H9 (cell line): ENCODE measurements around the gene SPATS2. TPM values are rescaled to one million over a fixed set of nuclear protein-coding genes. Genes with fewer than 3 reads are reported as not detected.
A peak's percentile ranks its signal among the peaks of the same experiment; 100 is the strongest.
"Not testable (repeated sequence)": the region's sequence is repeated elsewhere in the genome, so short reads cannot be mapped to it uniquely, and the experiment has no call there.

Experiments used
- DNase-seq: peaks from one replicate; pipeline ENCODE4 v3.0.0-alpha.2; 2017
- H2AFZ ChIP-seq: one replicate; pipeline ENCODE4 v1.6.1; 2013; ENCODE audit warnings: mild to moderate bottlenecking, low read length, control low read depth, moderate library complexity
- H2AK5ac ChIP-seq: 2 replicates; pipeline ENCODE4 v1.6.1; 2013; ENCODE audit warnings: low read length, control low read depth, mixed read lengths; ENCODE audit not compliant: insufficient read length
- H2BK120ac ChIP-seq: one replicate; pipeline ENCODE4 v1.6.1; 2013; ENCODE audit warnings: low read depth, mild to moderate bottlenecking, low read length, control low read depth, inconsistent platforms; ENCODE audit not compliant: poor library complexity, severe bottlenecking
- H2BK12ac ChIP-seq: 2 replicates; pipeline ENCODE4 v1.6.1; 2013; ENCODE audit warnings: low read length, control low read depth, mixed read lengths, low read depth; ENCODE audit not compliant: insufficient read length
- H2BK15ac ChIP-seq: 2 replicates; pipeline ENCODE4 v1.6.1; 2013; ENCODE audit warnings: low read depth, low read length, control low read depth
- H2BK20ac ChIP-seq: one replicate; pipeline ENCODE4 v1.6.1; 2013; ENCODE audit warnings: low read depth, mild to moderate bottlenecking, low read length, control low read depth, inconsistent platforms; ENCODE audit not compliant: poor library complexity, severe bottlenecking
- H2BK5ac ChIP-seq: 2 replicates; pipeline ENCODE4 v1.6.1; 2013; ENCODE audit warnings: low read length, control low read depth, mixed read lengths; ENCODE audit not compliant: insufficient read length
- H3K14ac ChIP-seq: 2 replicates; pipeline ENCODE4 v1.6.1; 2013; ENCODE audit warnings: low read length, control low read depth; ENCODE audit not compliant: insufficient read depth
- H3K18ac ChIP-seq: 2 replicates; pipeline ENCODE4 v1.6.1; 2013; ENCODE audit warnings: low read depth, mild to moderate bottlenecking, mixed read lengths, low read length, control low read depth; ENCODE audit not compliant: insufficient read length
- H3K23ac ChIP-seq: 2 replicates; pipeline ENCODE4 v1.6.1; 2013; ENCODE audit warnings: low read length, control low read depth, mixed read lengths, low read depth; ENCODE audit not compliant: insufficient read length
- H3K23me2 ChIP-seq: 2 replicates; pipeline ENCODE4 v1.6.1; 2013; ENCODE audit warnings: low read depth, mild to moderate bottlenecking, mixed read lengths, low read length, control low read depth; ENCODE audit not compliant: insufficient read length, poor library complexity, severe bottlenecking
- H3K27ac ChIP-seq: 2 replicates; pipeline ENCODE4 v1.5.1; 2013; ENCODE audit warnings: low read length, control low read depth, mixed read lengths, low read depth; ENCODE audit not compliant: insufficient read length
- H3K27me3 ChIP-seq: 2 replicates; pipeline ENCODE4 v1.6.1; 2013; ENCODE audit warnings: low read length, control low read depth, inconsistent platforms; ENCODE audit not compliant: insufficient read depth
- H3K4ac ChIP-seq: 2 replicates; pipeline ENCODE4 v1.6.1; 2013; ENCODE audit warnings: low read depth, mild to moderate bottlenecking, control low read depth, inconsistent platforms, low read length, moderate library complexity
- H3K4me1 ChIP-seq: 2 replicates; pipeline ENCODE4 v1.6.1; 2013; ENCODE audit warnings: low read length, control low read depth, inconsistent platforms; ENCODE audit not compliant: insufficient read depth
- H3K4me2 ChIP-seq: 2 replicates; pipeline ENCODE4 v1.6.1; 2013; ENCODE audit warnings: low read length, control low read depth, mixed read lengths; ENCODE audit not compliant: insufficient read length, insufficient read depth
- H3K56ac ChIP-seq: 2 replicates; pipeline ENCODE4 v1.6.1; 2013; ENCODE audit warnings: low read depth, mild to moderate bottlenecking, mixed read lengths, low read length, control low read depth; ENCODE audit not compliant: insufficient read length
- H3K79me1 ChIP-seq: 2 replicates; pipeline ENCODE4 v1.6.1; 2013; ENCODE audit warnings: low read depth, mild to moderate bottlenecking, moderate library complexity, low read length, control low read depth, inconsistent platforms; ENCODE audit not compliant: insufficient read depth, poor library complexity, severe bottlenecking
- H3K79me2 ChIP-seq: 2 replicates; pipeline ENCODE4 v1.6.1; 2013; ENCODE audit warnings: low read length, control low read depth, inconsistent platforms; ENCODE audit not compliant: insufficient read depth
- H3K9ac ChIP-seq: 2 replicates; pipeline ENCODE4 v1.6.1; 2013; ENCODE audit warnings: low read length, control low read depth, mixed read lengths; ENCODE audit not compliant: insufficient read length; ENCODE audit errors: extremely low read depth
- H3K9me3 ChIP-seq: one replicate; pipeline ENCODE4 v1.6.1; 2013; ENCODE audit warnings: low read depth, low read length, inconsistent platforms; ENCODE audit not compliant: control insufficient read depth
- H3T11ph ChIP-seq: one replicate; pipeline ENCODE4 v1.6.1; 2013; ENCODE audit warnings: mild to moderate bottlenecking, low read length, control low read depth, inconsistent platforms
- H4K20me1 ChIP-seq: one replicate; pipeline ENCODE4 v1.6.1; 2013; ENCODE audit not compliant: control insufficient read depth, insufficient read length, insufficient read depth
- H4K5ac ChIP-seq: 2 replicates; pipeline ENCODE4 v1.6.1; 2013; ENCODE audit warnings: low read depth, mild to moderate bottlenecking, mixed read lengths, low read length, control low read depth; ENCODE audit not compliant: insufficient read length
- H4K8ac ChIP-seq: replicated peaks from 2 replicates; pipeline ENCODE4 v1.6.1; 2013; ENCODE audit warnings: low read length, control low read depth, mixed read lengths, low read depth; ENCODE audit not compliant: insufficient read length
- H4K91ac ChIP-seq: 2 replicates; pipeline ENCODE4 v1.6.1; 2013; ENCODE audit warnings: low read depth, mild to moderate bottlenecking, moderate library complexity, mixed read lengths, low read length, control low read depth; ENCODE audit not compliant: insufficient read length
- H3K27ac Mint-ChIP-seq, 3 experiments: 2 replicates in 2 of 3; 3 replicates in 1 of 3; pipeline ENCODE4 v1.8.0; 2020 to 2021; ENCODE audit warnings: mixed read lengths in 3 of 3, mild to moderate bottlenecking in 1 of 3, moderate library complexity in 1 of 3
- H3K27me3 Mint-ChIP-seq: 2 replicates; pipeline ENCODE4 v1.8.0; 2021; ENCODE audit warnings: low read depth, mild to moderate bottlenecking, moderate library complexity, mixed read lengths
- H3K36me3 Mint-ChIP-seq, 3 experiments: 2 replicates in 2 of 3; 3 replicates in 1 of 3; pipeline ENCODE4 v1.8.0; 2020 to 2021; ENCODE audit warnings: low read depth in 3 of 3, mixed read lengths in 3 of 3; ENCODE audit not compliant: insufficient read depth in 1 of 3
- H3K4me1 Mint-ChIP-seq, 2 experiments: 2 replicates each; pipeline ENCODE4 v1.8.0; 2020; ENCODE audit warnings: mixed read lengths in 2 of 2
- H3K4me3 Mint-ChIP-seq, 2 experiments: 2 replicates in 1 of 2; 3 replicates in 1 of 2; pipeline ENCODE4 v1.8.0; 2020 to 2021; ENCODE audit warnings: mild to moderate bottlenecking in 2 of 2, mixed read lengths in 2 of 2, moderate library complexity in 1 of 2
- H3K9me3 Mint-ChIP-seq, 2 experiments: 2 replicates in 1 of 2; 3 replicates in 1 of 2; pipeline ENCODE4 v1.8.0; 2020; ENCODE audit warnings: mild to moderate bottlenecking in 2 of 2, mixed read lengths in 2 of 2, moderate library complexity in 1 of 2
- WGBS: extraction: QIAGEN DNeasy Blood & Tissue Kit; methylation state at CpG from one replicate; pipeline ENCODE4 v1.1.7; 2013; ENCODE audit warnings: missing lambda C conversion rate, low lambda C conversion rate, mixed read lengths; ENCODE audit not compliant: insufficient read length; ENCODE audit errors: extremely low coverage; 5-methylcytosine and 5-hydroxymethylcytosine counted together
- long read RNA-seq: library from polyadenylated mRNA; unstranded; transcript quantifications from one replicate; pipeline ENCODE4 v2.0.0, GENCODE V29; 2020
- total RNA-seq: library from RNA; stranded (reverse); gene quantifications from 2 replicates; pipeline ENCODE4 v1.2.1, GENCODE V29; 2021
- TF ChIP-seq, protein P1 (sequence below): fragments of 200-600 bp; sonication (generic); conservative IDR thresholded peaks from 3 replicates; pipeline ENCODE4 v1.8.0; 2021; ENCODE audit warnings: antibody characterized with exemption, mild to moderate bottlenecking

The SPATS2 gene
- 16.0 and 17.1 TPM in 2 replicates for total RNA-seq
- long read RNA-seq, partial matches to known transcripts, result 4 of 16 reads
- long read RNA-seq, other reads (novel, unspliced or antisense), result 6 of 16 reads

DNA sequence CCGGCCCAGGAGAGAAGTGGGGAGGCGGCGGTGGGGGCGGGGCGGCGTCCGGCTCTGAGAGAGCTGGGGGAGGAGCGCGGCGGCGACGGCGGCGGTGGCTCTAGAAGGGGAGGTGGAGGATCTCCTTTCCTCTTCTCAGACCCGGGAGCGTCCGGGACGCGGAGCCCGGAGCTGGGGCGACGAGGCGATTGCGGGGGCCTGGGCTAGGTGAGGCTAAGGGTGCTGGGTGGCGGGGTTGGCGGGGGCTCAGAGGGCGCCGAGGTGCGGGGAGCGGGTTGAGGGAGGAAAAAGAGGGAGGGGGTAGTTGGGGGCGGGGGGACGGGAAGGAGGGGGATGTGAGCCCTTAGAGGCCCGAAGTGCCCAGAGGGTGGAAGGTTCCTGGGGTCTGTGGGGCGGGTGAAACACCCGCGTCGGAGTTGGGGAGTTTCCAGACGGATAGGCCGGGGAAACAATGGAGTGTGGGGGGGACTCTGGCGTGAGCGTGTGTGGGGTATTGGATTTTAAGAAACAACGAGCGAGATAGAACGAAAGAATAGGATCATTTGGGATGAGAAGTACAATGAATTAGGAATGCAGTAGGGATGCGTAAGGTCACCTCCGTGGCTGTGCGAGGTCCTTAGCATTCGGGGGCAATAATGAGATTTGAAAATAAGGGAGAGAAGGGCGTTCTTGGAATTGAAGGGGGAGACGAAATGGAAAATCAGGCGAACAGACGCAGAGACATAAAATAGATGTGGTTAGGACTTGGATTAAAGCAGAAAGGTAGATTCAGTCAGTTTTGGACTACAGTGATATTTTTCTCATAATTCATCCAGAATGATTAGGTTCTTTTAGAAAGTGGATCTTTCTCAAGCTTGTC lies at the start of gene SPATS2:
Gene SPATS2, plus strand, starts transcription at position 82 of the 859 bp plus-strand sequence. CDS start 93,551 bp downstream, outside the sequence.
- H3K9me3 Mint-ChIP-seq, result no peaks in the 10 kb centered on the region
- TF ChIP-seq, protein P1, sequence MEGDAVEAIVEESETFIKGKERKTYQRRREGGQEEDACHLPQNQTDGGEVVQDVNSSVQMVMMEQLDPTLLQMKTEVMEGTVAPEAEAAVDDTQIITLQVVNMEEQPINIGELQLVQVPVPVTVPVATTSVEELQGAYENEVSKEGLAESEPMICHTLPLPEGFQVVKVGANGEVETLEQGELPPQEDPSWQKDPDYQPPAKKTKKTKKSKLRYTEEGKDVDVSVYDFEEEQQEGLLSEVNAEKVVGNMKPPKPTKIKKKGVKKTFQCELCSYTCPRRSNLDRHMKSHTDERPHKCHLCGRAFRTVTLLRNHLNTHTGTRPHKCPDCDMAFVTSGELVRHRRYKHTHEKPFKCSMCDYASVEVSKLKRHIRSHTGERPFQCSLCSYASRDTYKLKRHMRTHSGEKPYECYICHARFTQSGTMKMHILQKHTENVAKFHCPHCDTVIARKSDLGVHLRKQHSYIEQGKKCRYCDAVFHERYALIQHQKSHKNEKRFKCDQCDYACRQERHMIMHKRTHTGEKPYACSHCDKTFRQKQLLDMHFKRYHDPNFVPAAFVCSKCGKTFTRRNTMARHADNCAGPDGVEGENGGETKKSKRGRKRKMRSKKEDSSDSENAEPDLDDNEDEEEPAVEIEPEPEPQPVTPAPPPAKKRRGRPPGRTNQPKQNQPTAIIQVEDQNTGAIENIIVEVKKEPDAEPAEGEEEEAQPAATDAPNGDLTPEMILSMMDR, result no peak
- no peak within 1 kb of the TSS for H4K5ac ChIP-seq
- H3K27ac ChIP-seq, result no peak within 1 kb of the TSS
- H4K20me1 ChIP-seq, result no peaks in the 10 kb centered on the region
- H3K23me2 ChIP-seq, result peaks cover 4% of the 10 kb centered on the region
- H3K79me1 ChIP-seq, result peaks cover 2% of the 10 kb centered on the region
- H3K4me2 ChIP-seq, result peak within 1 kb of the TSS; percentile 97
- no peak within 1 kb of the TSS for H4K91ac ChIP-seq
- H3K79me2 ChIP-seq, result peaks cover 7% of the 10 kb centered on the region; the same call in 1 of the 2 replicates
- no peak within 1 kb of the TSS for H3K56ac ChIP-seq
- no peak within 1 kb of the TSS for H2BK15ac ChIP-seq
- peaks cover 18 to 28% of the 10 kb centered on the region in 2 experiments for H3K4me1 Mint-ChIP-seq
- H3K9me3 ChIP-seq, result no peaks in the 10 kb centered on the region
- peaks cover 15% of the 10 kb centered on the region for H3K27me3 Mint-ChIP-seq
- peak within 1 kb of the TSS; percentile 88 for H2AFZ ChIP-seq
- H3T11ph ChIP-seq, result no peak within 1 kb of the TSS
- H2AK5ac ChIP-seq, result no peak within 1 kb of the TSS
- H3K4ac ChIP-seq, result no peak within 1 kb of the TSS
- no peak within 1 kb of the TSS for H3K23ac ChIP-seq
- H4K8ac ChIP-seq, result no peak within 1 kb of the TSS
- H3K18ac ChIP-seq, result peak within 1 kb of the TSS; percentile 63
- H2BK120ac ChIP-seq, result no peak within 1 kb of the TSS
- peaks cover 0 to 6% (median 3%) of the 10 kb centered on the region in 3 experiments; a peak in 3 of 7 replicates for H3K36me3 Mint-ChIP-seq
- H3K27me3 ChIP-seq, result 0 out of 2 replicates have a peak, but pooled peaks cover 2% of the 10 kb centered on the region
- H2BK12ac ChIP-seq, result no peak within 1 kb of the TSS
- peak within 1 kb of the TSS; percentile 98 to 99 (median 99) for H3K27ac Mint-ChIP-seq
- no CpG with 5 or more reads among the region's 52 CpGs for WGBS
- peak; percentile 99 for DNase-seq
- no peak within 1 kb of the TSS for H2BK5ac ChIP-seq
- H3K4me3 Mint-ChIP-seq, result peak within 1 kb of the TSS; percentile 87 to 95
- peak within 1 kb of the TSS; percentile 72 for H3K14ac ChIP-seq
- peak within 1 kb of the TSS; percentile 85 for H3K9ac ChIP-seq
- H3K4me1 ChIP-seq, result no peaks in the 10 kb centered on the region; the same call in 1 of the 2 replicates
- no peak within 1 kb of the TSS for H2BK20ac ChIP-seq

DNA sequence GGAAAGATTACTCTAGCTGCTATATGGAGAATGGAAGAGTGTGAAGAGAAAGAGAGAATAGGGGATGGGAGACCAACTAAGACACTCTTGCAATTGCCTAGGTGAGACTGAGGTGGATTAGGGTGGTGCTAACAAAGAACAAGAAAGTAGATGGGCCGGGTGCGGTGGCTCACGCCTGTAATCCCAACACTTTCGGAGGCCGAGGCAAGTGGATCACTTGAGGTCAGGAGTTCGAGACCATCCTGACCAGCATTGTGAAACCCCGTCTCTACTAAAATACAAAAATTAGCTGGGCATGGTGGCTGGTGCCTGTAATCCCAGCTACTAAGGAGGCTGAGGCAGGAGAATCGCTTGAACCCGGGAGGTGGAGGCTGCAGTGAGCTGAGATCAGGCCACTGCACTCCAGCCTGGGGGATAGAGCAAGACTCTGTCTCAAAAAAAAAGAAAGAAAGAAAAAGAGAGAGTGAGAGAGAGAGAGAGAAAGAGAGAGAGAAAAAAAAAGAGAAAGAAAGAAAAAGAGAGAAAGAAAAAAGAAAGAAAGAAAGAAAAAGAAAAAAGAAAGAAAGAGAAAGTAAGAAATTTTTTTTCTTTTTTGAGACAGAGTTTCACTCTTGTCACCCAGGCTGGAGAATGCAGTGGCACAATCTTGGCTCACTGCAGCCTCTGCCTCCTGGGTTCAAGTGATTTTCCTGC lies 46.7 kb upstream of the SPATS2 start:
- H3K79me2 ChIP-seq, H3K27ac ChIP-seq, H3K23ac ChIP-seq, H4K20me1 ChIP-seq, H3K56ac ChIP-seq, H4K5ac ChIP-seq, H3K4me2 ChIP-seq, H2BK5ac ChIP-seq, DNase-seq, H3K9ac ChIP-seq, H3K23me2 ChIP-seq, H3K9me3 ChIP-seq, H3K27ac Mint-ChIP-seq, H4K8ac ChIP-seq, H3K4me3 Mint-ChIP-seq, H2BK12ac ChIP-seq, H3K18ac ChIP-seq, H2BK120ac ChIP-seq, H3K4me1 ChIP-seq, H3K9me3 Mint-ChIP-seq, H3T11ph ChIP-seq, H3K79me1 ChIP-seq, H4K91ac ChIP-seq, H3K27me3 ChIP-seq, H3K27me3 Mint-ChIP-seq, H2BK20ac ChIP-seq, H2AK5ac ChIP-seq, H3K4ac ChIP-seq, H3K14ac ChIP-seq, H2AFZ ChIP-seq, H2BK15ac ChIP-seq: not testable (repeated sequence)
- Mint-ChIP-seq H3K36me3 (peaks cover 2 to 17% (median 10%) of the 10 kb centered on the region in 3 experiments; a peak in 5 of 7 replicates), H3K4me1 (peaks cover 10 to 21% of the 10 kb centered on the region in 2 experiments)
- WGBS, result no CpG with 5 or more reads among the region's 9 CpGs
